Neural cell (in vitro differentiated cells): ENCODE data around the gene ADCK2. TPM values are rescaled to one million over a fixed set of nuclear protein-coding genes. Genes with fewer than 3 reads are reported as not detected.

Experiments used
- H2AFZ ChIP-seq: fragments of 200-600, 300-800 bp; sonication (generic), shearing (Covaris generic); 2 replicates; pipeline ENCODE4 v1.6.0; 2014; ENCODE audit warnings: low read depth, mild to moderate bottlenecking, antibody characterized with exemption, low read length, moderate library complexity
- H3F3A ChIP-seq: fragments of 200-600 bp; shearing (Covaris generic); 2 replicates; pipeline ENCODE4 v1.6.1; 2016; ENCODE audit warnings: mild to moderate bottlenecking, moderate library complexity, mixed read lengths, antibody characterized with exemption, low read length; ENCODE audit not compliant: insufficient read depth, poor library complexity, severe bottlenecking
- H3K27ac ChIP-seq: fragments of 200-600, 300-800 bp; sonication (generic), shearing (Covaris generic); 2 replicates; pipeline ENCODE4 v1.5.1; 2014; ENCODE audit warnings: mild to moderate bottlenecking, low read length, moderate library complexity
- H3K27me3 ChIP-seq: fragments of 300-800, 200-600 bp; sonication (generic), shearing (Covaris generic); 2 replicates; pipeline ENCODE4 v1.6.0; 2014; ENCODE audit warnings: mild to moderate bottlenecking, low read depth, low read length, moderate library complexity; ENCODE audit not compliant: insufficient read depth
- H3K36me3 ChIP-seq: fragments of 300-800, 200-600 bp; sonication (generic), shearing (Covaris generic); 2 replicates; pipeline ENCODE4 v1.5.1; 2014; ENCODE audit warnings: mild to moderate bottlenecking, antibody characterized with exemption, low read length, moderate library complexity; ENCODE audit not compliant: insufficient read depth
- H3K4me2 ChIP-seq: fragments of 300-800, 200-600 bp; sonication (generic), shearing (Covaris generic); 2 replicates; pipeline ENCODE4 v1.6.0; 2014; ENCODE audit warnings: mild to moderate bottlenecking, low read length
- H3K4me3 ChIP-seq: fragments of 300-800, 200-600 bp; sonication (generic), shearing (Covaris generic); 2 replicates; pipeline ENCODE4 v1.5.1; 2014; ENCODE audit warnings: mild to moderate bottlenecking, low read length, moderate library complexity
- H3K79me2 ChIP-seq: fragments of 200-600 bp; shearing (Covaris generic); replicated peaks from 2 replicates; pipeline ENCODE4 v1.6.0; 2014; ENCODE audit warnings: mild to moderate bottlenecking, low read length, moderate library complexity; ENCODE audit not compliant: insufficient read depth
- H3K9ac ChIP-seq: fragments of 300-800, 200-600 bp; sonication (generic), shearing (Covaris generic); 2 replicates; pipeline ENCODE4 v1.6.1; 2016; ENCODE audit warnings: mild to moderate bottlenecking, low read length, mixed read lengths
- H3K9me2 ChIP-seq: fragments of 200-600 bp; shearing (Covaris generic); 2 replicates; pipeline ENCODE4 v1.6.1; 2016; ENCODE audit warnings: mild to moderate bottlenecking, low read length, mixed read lengths; ENCODE audit not compliant: insufficient read depth
- H3K9me3 ChIP-seq: fragments of 200-600, 300-800 bp; sonication (generic), shearing (Covaris generic); 2 replicates; pipeline ENCODE4 v1.6.1; 2016; ENCODE audit warnings: mild to moderate bottlenecking, mixed run types, low read length, moderate library complexity, mixed read lengths
- H4K20me1 ChIP-seq: fragments of 200-600 bp; shearing (Covaris generic); 2 replicates; pipeline ENCODE4 v1.6.1; 2016; ENCODE audit warnings: mild to moderate bottlenecking, mixed run types; ENCODE audit not compliant: insufficient read depth
- EP300 ChIP-seq: fragments of 450-650 bp; conservative IDR thresholded peaks from 2 replicates; pipeline ENCODE4 v1.6.1; 2014; ENCODE audit warnings: antibody characterized with exemption, mild to moderate bottlenecking, moderate library complexity; ENCODE audit not compliant: poor library complexity, severe bottlenecking
- EZH2 ChIP-seq: fragments of 200-600, 300-800 bp; shearing (Covaris generic), sonication (generic); IDR thresholded peaks from 2 replicates; pipeline ENCODE4 v1.6.1; 2014; ENCODE audit warnings: antibody characterized with exemption, low read length, borderline replicate concordance, mild to moderate bottlenecking; ENCODE audit not compliant: insufficient read depth, poor library complexity, severe bottlenecking
- MXI1 ChIP-seq: fragments of 450-650 bp; conservative IDR thresholded peaks from 2 replicates; pipeline ENCODE4 v1.6.1; 2014; ENCODE audit warnings: antibody characterized with exemption, mild to moderate bottlenecking; ENCODE audit not compliant: poor library complexity, severe bottlenecking
- POLR2AphosphoS5 ChIP-seq: IDR thresholded peaks from 2 replicates; pipeline ENCODE4 v1.6.1; 2012
- RAD21 ChIP-seq: fragments of 450-650 bp; conservative IDR thresholded peaks from 2 replicates; pipeline ENCODE4 v1.6.1; 2014; ENCODE audit warnings: antibody characterized with exemption, mild to moderate bottlenecking, moderate library complexity
- SMC3 ChIP-seq: fragments of 450-650 bp; conservative IDR thresholded peaks from 2 replicates; pipeline ENCODE4 v1.6.1; 2014; ENCODE audit warnings: antibody characterized with exemption, mild to moderate bottlenecking, moderate library complexity; ENCODE audit not compliant: poor library complexity
- TAF1 ChIP-seq: IDR thresholded peaks from 2 replicates; pipeline ENCODE4 v1.6.1; 2012; ENCODE audit warnings: low read depth
- polyA plus RNA-seq: library from polyadenylated mRNA; depleted of rRNA; stranded (reverse); fragments of >200 nt; gene quantifications from 2 replicates; pipeline ENCODE4 v1.2.3, GENCODE V29; 2014
- TF ChIP-seq, protein P1 (sequence below): fragments of 450-650 bp; IDR thresholded peaks from 2 replicates; pipeline ENCODE4 v1.5.1; 2014; ENCODE audit warnings: antibody characterized with exemption, mild to moderate bottlenecking, moderate library complexity; ENCODE audit not compliant: poor library complexity, severe bottlenecking
- TF ChIP-seq, protein P2 (sequence below): IDR thresholded peaks from 2 replicates; pipeline ENCODE4 v1.6.1; 2012; ENCODE audit warnings: borderline replicate concordance

ADCK2 gene
- polyA plus RNA-seq, 1 donor from 2014 or later, result 20.2 TPM

GRCh38 chr7:140734096-140734495 is 61.4 kb downstream of the ADCK2 start:
- H3K9me3 ChIP-seq, result no peaks in the 10 kb centered on the region
- TF ChIP-seq MXI1, result no peak
- TF ChIP-seq, protein P1, sequence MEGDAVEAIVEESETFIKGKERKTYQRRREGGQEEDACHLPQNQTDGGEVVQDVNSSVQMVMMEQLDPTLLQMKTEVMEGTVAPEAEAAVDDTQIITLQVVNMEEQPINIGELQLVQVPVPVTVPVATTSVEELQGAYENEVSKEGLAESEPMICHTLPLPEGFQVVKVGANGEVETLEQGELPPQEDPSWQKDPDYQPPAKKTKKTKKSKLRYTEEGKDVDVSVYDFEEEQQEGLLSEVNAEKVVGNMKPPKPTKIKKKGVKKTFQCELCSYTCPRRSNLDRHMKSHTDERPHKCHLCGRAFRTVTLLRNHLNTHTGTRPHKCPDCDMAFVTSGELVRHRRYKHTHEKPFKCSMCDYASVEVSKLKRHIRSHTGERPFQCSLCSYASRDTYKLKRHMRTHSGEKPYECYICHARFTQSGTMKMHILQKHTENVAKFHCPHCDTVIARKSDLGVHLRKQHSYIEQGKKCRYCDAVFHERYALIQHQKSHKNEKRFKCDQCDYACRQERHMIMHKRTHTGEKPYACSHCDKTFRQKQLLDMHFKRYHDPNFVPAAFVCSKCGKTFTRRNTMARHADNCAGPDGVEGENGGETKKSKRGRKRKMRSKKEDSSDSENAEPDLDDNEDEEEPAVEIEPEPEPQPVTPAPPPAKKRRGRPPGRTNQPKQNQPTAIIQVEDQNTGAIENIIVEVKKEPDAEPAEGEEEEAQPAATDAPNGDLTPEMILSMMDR, result no peak
- TF ChIP-seq, protein P2, sequence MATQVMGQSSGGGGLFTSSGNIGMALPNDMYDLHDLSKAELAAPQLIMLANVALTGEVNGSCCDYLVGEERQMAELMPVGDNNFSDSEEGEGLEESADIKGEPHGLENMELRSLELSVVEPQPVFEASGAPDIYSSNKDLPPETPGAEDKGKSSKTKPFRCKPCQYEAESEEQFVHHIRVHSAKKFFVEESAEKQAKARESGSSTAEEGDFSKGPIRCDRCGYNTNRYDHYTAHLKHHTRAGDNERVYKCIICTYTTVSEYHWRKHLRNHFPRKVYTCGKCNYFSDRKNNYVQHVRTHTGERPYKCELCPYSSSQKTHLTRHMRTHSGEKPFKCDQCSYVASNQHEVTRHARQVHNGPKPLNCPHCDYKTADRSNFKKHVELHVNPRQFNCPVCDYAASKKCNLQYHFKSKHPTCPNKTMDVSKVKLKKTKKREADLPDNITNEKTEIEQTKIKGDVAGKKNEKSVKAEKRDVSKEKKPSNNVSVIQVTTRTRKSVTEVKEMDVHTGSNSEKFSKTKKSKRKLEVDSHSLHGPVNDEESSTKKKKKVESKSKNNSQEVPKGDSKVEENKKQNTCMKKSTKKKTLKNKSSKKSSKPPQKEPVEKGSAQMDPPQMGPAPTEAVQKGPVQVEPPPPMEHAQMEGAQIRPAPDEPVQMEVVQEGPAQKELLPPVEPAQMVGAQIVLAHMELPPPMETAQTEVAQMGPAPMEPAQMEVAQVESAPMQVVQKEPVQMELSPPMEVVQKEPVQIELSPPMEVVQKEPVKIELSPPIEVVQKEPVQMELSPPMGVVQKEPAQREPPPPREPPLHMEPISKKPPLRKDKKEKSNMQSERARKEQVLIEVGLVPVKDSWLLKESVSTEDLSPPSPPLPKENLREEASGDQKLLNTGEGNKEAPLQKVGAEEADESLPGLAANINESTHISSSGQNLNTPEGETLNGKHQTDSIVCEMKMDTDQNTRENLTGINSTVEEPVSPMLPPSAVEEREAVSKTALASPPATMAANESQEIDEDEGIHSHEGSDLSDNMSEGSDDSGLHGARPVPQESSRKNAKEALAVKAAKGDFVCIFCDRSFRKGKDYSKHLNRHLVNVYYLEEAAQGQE, result no peak
- TF ChIP-seq EZH2, result no peak
- TF ChIP-seq TAF1, result no peak
- no peak for TF ChIP-seq RAD21
- no peak for TF ChIP-seq SMC3
- no peak for TF ChIP-seq POLR2AphosphoS5
- no peak for TF ChIP-seq EP300
- H3K9me2 ChIP-seq, result no peaks in the 10 kb centered on the region
- H3K36me3 ChIP-seq, result no peaks in the 10 kb centered on the region
- H3K79me2 ChIP-seq, result no peaks in the 10 kb centered on the region
- H2AFZ ChIP-seq, result no peak overlapping the region
- no peak overlapping the region for H3K9ac ChIP-seq
- no peak overlapping the region for H3K4me2 ChIP-seq
- H3K27ac ChIP-seq, result no peak overlapping the region
- H4K20me1 ChIP-seq, result no peaks in the 10 kb centered on the region
- no peaks in the 10 kb centered on the region for H3K27me3 ChIP-seq
- H3F3A ChIP-seq, result no peaks in the 10 kb centered on the region
- H3K4me3 ChIP-seq, result no peak overlapping the region

DNA sequence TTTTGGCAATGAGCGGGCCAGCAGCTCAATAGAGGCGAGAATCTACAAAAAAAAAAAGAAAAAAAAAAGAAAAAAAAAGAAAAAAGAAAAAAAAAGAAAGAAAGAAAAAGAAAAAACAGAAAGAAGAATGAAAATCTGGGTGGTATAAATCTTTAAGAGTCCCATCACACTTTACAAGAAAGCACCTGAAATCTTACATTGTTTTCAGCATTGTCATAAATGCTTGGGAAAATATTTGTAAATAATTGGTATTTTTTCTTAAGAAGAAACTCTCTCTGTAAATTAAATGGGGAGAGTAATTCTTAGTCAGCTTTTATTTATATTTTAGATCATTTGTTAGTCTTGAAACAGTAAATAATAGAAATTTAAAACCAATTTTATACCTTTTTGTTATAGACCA is 62.0 kb downstream of the ADCK2 start:
- no peak for TF ChIP-seq POLR2AphosphoS5
- TF ChIP-seq EZH2, result no peak
- TF ChIP-seq TAF1, result no peak
- TF ChIP-seq, protein P2, result no peak
- TF ChIP-seq MXI1, result no peak
- no peak for TF ChIP-seq SMC3
- TF ChIP-seq, protein P1, result no peak
- TF ChIP-seq EP300, result no peak
- TF ChIP-seq RAD21, result no peak
- Histone ChIP-seq H3K9ac (no peak overlapping the region), H3K27ac (no peak overlapping the region), H3K9me2 (no peaks in the 10 kb centered on the region), H3K4me3 (no peak overlapping the region), H2AFZ (no peak overlapping the region), H3K79me2 (no peaks in the 10 kb centered on the region), H4K20me1 (no peaks in the 10 kb centered on the region), H3K9me3 (no peaks in the 10 kb centered on the region), H3K4me2 (no peak overlapping the region), H3K36me3 (no peaks in the 10 kb centered on the region), H3F3A (no peaks in the 10 kb centered on the region), H3K27me3 (no peaks in the 10 kb centered on the region)
